Activated CD4-positive, alpha-beta T cell treated with anti-CD3 and anti-CD28 coated beads for 36 hours (primary cell): Measurements from ENCODE around the gene ITGBL1. TPM values are rescaled to one million over a fixed set of nuclear protein-coding genes. Genes with fewer than 3 reads are reported as not detected.
A peak's percentile ranks its signal among the peaks of the same experiment; 100 is the strongest.

Experiments used
- ATAC-seq: fragments of 200-7000 bp; cut with Tn5 transposase; one replicate; pipeline ENCODE4 v1.10.0; 2021; ENCODE audit warnings: mild to moderate bottlenecking, moderate library complexity
- CTCF ChIA-PET: fragments of 350-600 bp; sonication (Branson Sonifier 250); formaldehyde crosslinking; loops from one replicate; lab custom pipeline; 2021; ENCODE audit warnings: antibody characterized with exemption; lab: Charles Lee
- POLR2A ChIA-PET: fragments of 350-600 bp; sonication (Branson Sonifier 250); formaldehyde crosslinking; loops from one replicate; lab custom pipeline; 2021; ENCODE audit warnings: antibody characterized with exemption, inconsistent platforms; lab: Charles Lee
- DNase-seq: peaks from one replicate; pipeline ENCODE4 v3.0.0-alpha.2; 2020
- H3K27ac Mint-ChIP-seq: one replicate; pipeline ENCODE4 v1.8.0; 2021; ENCODE audit warnings: mixed read lengths
- H3K27me3 Mint-ChIP-seq: one replicate; pipeline ENCODE4 v1.8.0; 2021; ENCODE audit warnings: mixed read lengths
- H3K36me3 Mint-ChIP-seq: one replicate; pipeline ENCODE4 v1.8.0; 2021; ENCODE audit warnings: low read depth, mixed read lengths
- H3K4me1 Mint-ChIP-seq: one replicate; pipeline ENCODE4 v1.8.0; 2021; ENCODE audit warnings: mixed read lengths
- H3K4me3 Mint-ChIP-seq: one replicate; pipeline ENCODE4 v1.8.0; 2021; ENCODE audit warnings: mild to moderate bottlenecking, moderate library complexity, mixed read lengths
- H3K9me3 Mint-ChIP-seq: one replicate; pipeline ENCODE4 v1.8.0; 2021; ENCODE audit warnings: low read depth, mixed read lengths
- intact Hi-C, 2 experiments: fragments of 100-400 bp; cut with DNase I in 1 of 2; cut with micrococcal nuclease in 1 of 2; formaldehyde crosslinking; loops; one replicate each; pipeline versions ENCODE4 v1.14.2 to v1.15.1; 2022 to 2024; cut with DNase I, micrococcal nuclease
- total RNA-seq, 2 experiments: library from RNA; stranded (reverse); gene quantifications; one replicate each; pipeline ENCODE4 v1.2.3, GENCODE V29; 2021

ITGBL1 gene
- total RNA-seq = not detected

- Mint-ChIP-seq H3K9me3 (no peaks in the 10 kb centered on the region), H3K4me3 (no peak within 1 kb of the TSS), H3K36me3 (no peaks in the 10 kb centered on the region), H3K27me3 (peaks cover 18% of the 10 kb centered on the region), H3K27ac (no peak within 1 kb of the TSS), H3K4me1 (no peaks in the 10 kb centered on the region)
- CTCF ChIA-PET = no interaction called here
- ATAC-seq = no peak
- DNase-seq = no peak
- intact Hi-C loops = no loop called here
- POLR2A ChIA-PET = no interaction called here
Observed at GRCh38 chr13:101452519-101453485, at the start of gene ITGBL1. Gene ITGBL1, plus strand, starts transcription at chr13:101452675. Its CDS starts 159 bp downstream, at chr13:101452834.

DNA sequence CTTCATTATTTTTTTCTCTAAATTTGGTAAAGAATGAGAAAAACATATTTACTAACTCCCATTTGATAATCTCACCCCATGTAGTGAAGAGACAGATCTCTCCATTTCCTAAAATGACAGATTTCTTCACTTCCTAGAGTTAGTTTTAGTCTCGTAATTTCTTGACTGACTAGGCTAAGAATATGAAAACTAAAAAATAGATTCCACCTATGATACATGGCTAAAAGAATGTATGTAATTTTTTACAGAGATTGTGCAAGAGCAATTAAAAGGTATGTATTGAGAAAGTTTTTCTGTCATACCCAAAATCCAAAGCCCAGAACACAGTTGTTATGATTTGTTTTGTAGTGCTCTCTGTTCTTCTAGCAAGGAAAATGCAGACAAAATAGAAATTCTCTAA, 45.7 kb upstream of the ITGBL1 start:
- no peak overlapping the region for H3K4me3 Mint-ChIP-seq
- peaks cover 12% of the 10 kb centered on the region for H3K27me3 Mint-ChIP-seq
- H3K27ac Mint-ChIP-seq = no peak overlapping the region
- no peak for DNase-seq
- ChIA-PET POLR2A (no interaction called here), CTCF (no interaction called here)
- H3K4me1 Mint-ChIP-seq = no peaks in the 10 kb centered on the region
- H3K36me3 Mint-ChIP-seq = no peaks in the 10 kb centered on the region
- no peak for ATAC-seq
- H3K9me3 Mint-ChIP-seq = no peaks in the 10 kb centered on the region
- intact Hi-C loops = no loop called here

GRCh38 chr13:101408154-101408553, 44.3 kb upstream of the ITGBL1 start:
- ChIA-PET CTCF (no interaction called here), POLR2A (no interaction called here)
- Mint-ChIP-seq H3K4me1 (no peaks in the 10 kb centered on the region), H3K27me3 (peaks cover 10% of the 10 kb centered on the region), H3K9me3 (no peaks in the 10 kb centered on the region), H3K36me3 (no peaks in the 10 kb centered on the region), H3K27ac (no peak overlapping the region), H3K4me3 (no peak overlapping the region)
- ATAC-seq = no peak
- no peak for DNase-seq
- intact Hi-C loops = no loop called here

GRCh38 chr13:101408992-101409656, 43.4 kb upstream of the ITGBL1 start:
- ChIA-PET CTCF (no interaction called here), POLR2A (no interaction called here)
- no peak for ATAC-seq
- Mint-ChIP-seq H3K9me3 (no peaks in the 10 kb centered on the region), H3K4me1 (no peaks in the 10 kb centered on the region), H3K4me3 (no peak overlapping the region), H3K36me3 (no peaks in the 10 kb centered on the region), H3K27ac (no peak overlapping the region), H3K27me3 (peaks cover 9% of the 10 kb centered on the region)
- intact Hi-C loops = no loop called here
- DNase-seq = no peak

DNA sequence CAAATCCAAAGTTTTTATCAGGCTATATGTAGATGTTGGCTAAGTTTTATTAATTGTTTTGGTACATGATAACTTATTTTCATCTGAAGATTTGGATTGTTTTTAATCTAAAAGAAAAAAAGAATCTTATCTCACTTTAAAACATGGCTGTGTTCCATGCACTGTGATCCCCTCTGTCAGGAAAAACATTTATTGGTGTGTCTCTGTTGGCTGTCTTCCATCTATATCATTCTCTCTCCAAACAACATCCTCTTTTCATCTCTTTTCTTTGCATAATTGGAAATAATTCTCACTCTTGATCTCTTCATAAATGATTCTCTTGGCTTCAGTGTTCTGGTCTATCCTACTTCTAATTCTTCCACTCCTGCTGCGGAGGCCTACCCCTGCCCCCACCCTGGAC, 40.4 kb upstream of the ITGBL1 start:
- Mint-ChIP-seq H3K4me1 (peaks cover 2% of the 10 kb centered on the region), H3K9me3 (no peaks in the 10 kb centered on the region), H3K27me3 (peaks cover 24% of the 10 kb centered on the region), H3K4me3 (no peak overlapping the region), H3K36me3 (no peaks in the 10 kb centered on the region), H3K27ac (no peak overlapping the region)
- POLR2A ChIA-PET = no interaction called here
- intact Hi-C loops = no loop called here
- DNase-seq (no peak), ATAC-seq (no peak)
- CTCF ChIA-PET = no interaction called here

DNA sequence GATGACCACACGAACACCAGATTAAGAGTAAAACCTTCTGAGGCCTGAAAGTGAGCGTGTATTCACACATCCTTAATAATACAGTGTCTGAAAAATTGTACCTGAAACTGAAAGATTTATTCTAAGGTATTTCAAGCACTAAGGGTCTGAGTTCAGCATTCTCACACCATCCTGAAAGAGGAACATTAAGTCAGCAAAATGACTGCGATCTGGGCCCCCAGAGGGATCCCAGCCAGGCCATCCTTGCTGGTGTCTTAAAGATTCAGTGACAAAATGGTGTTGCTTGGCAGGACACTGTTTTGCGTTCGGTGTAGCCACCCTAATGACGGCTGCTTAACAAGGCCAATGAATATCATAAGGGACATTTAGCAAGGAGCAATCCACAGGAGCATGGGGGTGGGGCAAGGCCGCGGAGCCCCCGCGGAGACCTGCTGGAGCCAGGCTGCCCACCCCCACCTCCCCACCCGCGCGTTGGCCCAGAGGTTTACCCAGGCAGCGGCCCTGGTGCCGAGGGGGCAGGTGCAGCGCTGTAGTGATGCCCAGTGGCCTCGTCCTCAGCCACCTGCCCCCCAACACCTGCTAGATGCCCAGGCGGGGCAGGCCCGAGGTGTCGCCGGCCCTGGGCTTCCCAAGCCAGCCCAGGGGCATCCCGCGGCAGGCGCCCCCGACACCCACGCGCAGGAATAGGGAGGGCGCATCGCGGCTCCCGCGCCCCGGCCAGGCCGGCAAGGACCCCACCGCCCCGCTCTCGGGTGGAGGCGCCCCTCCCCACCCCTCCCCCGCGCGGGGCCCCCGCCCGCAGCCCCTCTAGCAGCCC, 36.9 kb upstream of the ITGBL1 start:
- CTCF ChIA-PET = no interaction called here
- DNase-seq (no peak), ATAC-seq (no peak)
- H3K4me3 Mint-ChIP-seq = no peak overlapping the region
- POLR2A ChIA-PET = no interaction called here
- H3K4me1 Mint-ChIP-seq = peaks cover 2% of the 10 kb centered on the region
- H3K27me3 Mint-ChIP-seq = peaks cover 35% of the 10 kb centered on the region
- H3K36me3 Mint-ChIP-seq = no peaks in the 10 kb centered on the region
- intact Hi-C loops = no loop called here
- H3K27ac Mint-ChIP-seq = no peak overlapping the region
- H3K9me3 Mint-ChIP-seq = no peaks in the 10 kb centered on the region

DNA sequence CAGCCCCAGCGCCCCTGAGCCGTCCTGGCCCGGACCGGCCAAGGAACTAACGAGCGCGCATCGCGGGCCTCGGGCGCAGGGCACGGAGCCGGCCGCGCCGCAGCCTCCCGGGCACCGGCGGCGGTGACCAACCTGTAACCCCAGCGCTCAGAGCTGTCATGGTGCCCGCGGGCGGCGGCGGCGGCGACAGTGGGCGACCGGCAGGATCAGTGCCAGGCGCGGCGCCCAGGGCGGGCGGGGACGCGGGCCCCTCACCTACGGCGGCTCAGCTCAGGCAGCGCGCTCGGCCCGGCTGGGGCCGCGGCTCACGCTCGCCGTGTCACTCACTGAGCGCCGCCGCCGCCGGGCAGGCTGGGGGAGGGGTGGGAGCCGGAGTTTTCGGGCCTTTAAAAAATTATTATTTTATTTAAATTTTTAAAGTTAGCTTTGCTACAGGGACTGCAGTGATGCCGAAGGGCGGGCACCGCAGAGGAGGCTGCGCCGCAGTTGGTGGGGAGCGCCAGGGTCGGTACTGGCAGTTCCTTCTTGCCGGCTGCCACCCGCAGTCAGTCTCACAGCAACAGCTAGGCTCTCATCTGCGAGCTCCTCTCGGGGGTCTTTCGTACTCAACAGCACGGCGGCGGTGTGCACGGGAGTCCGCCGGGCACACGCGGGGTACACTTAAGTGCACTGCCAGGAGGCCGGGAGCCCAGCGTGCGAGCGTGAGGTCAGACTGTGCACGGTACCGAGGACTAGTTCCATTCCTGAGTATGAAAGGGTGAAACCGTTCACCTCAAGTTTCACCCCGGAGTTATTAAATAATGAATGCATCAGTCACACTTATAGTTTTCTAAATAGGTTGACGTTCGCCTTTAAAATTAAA, 36.1 kb upstream of the ITGBL1 start, which contains the start of gene NALCN:
TSS of gene NALCN (minus strand) at position 328 of the 862 bp plus-strand sequence. CDS start 17,382 bp downstream, outside the sequence.
- DNase-seq (peak; percentile 13), ATAC-seq (peak; percentile 30)
- ChIA-PET POLR2A (interaction anchor here (0.7 kb wide), 1 partner anchor 78 kb away, joined by 3 read pairs; no protein-coding TSS in a partner anchor), CTCF (no interaction called here)
- intact Hi-C loops = no loop called here
- Mint-ChIP-seq H3K4me3 (no peak within 1 kb of the TSS), H3K36me3 (no peaks in the 10 kb centered on the region), H3K27ac (no peak within 1 kb of the TSS), H3K27me3 (peaks cover 33% of the 10 kb centered on the region), H3K9me3 (no peaks in the 10 kb centered on the region), H3K4me1 (peaks cover 2% of the 10 kb centered on the region)

DNA sequence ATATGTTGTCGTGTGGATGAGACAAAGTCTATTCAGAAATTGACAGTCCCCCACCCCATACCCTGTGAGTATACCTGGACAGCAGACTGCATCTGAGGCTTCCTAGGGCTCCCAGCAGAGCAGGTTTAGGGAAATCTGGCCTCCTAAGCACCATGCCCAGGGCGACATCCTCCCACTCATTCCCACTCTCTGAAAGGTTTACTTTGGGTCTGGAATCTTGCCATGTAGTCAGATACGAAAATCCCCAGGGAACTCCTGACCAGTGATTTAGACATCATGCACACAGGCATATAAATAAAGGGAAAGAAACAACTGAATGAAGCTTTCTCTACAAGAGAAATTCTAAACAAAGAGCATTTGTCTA, 35.5 kb upstream of the ITGBL1 start:
- no peak overlapping the region for H3K4me3 Mint-ChIP-seq
- H3K9me3 Mint-ChIP-seq = no peaks in the 10 kb centered on the region
- ATAC-seq (no peak), DNase-seq (no peak)
- peaks cover 33% of the 10 kb centered on the region for H3K27me3 Mint-ChIP-seq
- no peaks in the 10 kb centered on the region for H3K36me3 Mint-ChIP-seq
- POLR2A ChIA-PET = no interaction called here
- CTCF ChIA-PET = no interaction called here
- intact Hi-C loops = no loop called here
- no peak overlapping the region for H3K27ac Mint-ChIP-seq
- H3K4me1 Mint-ChIP-seq = peaks cover 2% of the 10 kb centered on the region

DNA sequence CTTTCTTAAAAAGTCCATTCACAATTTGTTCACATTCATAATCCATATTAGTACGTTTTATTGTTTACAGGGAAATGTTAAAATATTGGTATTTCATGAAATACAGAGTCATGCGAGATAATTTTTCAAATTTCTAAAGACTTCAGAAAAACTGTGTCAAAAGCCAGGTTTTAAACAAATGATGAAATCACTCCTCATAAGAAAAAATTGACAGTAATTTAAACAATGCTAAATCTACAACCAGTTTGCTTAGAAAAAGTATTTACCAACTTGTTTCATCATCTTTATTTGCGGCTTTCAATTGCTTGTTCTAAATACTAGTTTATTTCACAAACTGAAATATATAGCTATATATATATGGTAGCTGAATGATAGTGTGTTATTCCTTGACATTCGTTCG, 35.0 kb upstream of the ITGBL1 start:
- ChIA-PET POLR2A (no interaction called here), CTCF (no interaction called here)
- H3K27ac Mint-ChIP-seq = no peak overlapping the region
- H3K9me3 Mint-ChIP-seq = no peaks in the 10 kb centered on the region
- H3K36me3 Mint-ChIP-seq = no peaks in the 10 kb centered on the region
- H3K4me1 Mint-ChIP-seq = peaks cover 2% of the 10 kb centered on the region
- H3K27me3 Mint-ChIP-seq = peaks cover 33% of the 10 kb centered on the region
- intact Hi-C loops = no loop called here
- DNase-seq = no peak
- no peak for ATAC-seq
- no peak overlapping the region for H3K4me3 Mint-ChIP-seq

GRCh38 chr13:101423872-101424271, 28.6 kb upstream of the ITGBL1 start:
- no peaks in the 10 kb centered on the region for H3K36me3 Mint-ChIP-seq
- peaks cover 7% of the 10 kb centered on the region for H3K27me3 Mint-ChIP-seq
- no peak overlapping the region for H3K4me3 Mint-ChIP-seq
- no peaks in the 10 kb centered on the region for H3K4me1 Mint-ChIP-seq
- ChIA-PET CTCF (no interaction called here), POLR2A (no interaction called here)
- no peak for ATAC-seq
- H3K27ac Mint-ChIP-seq = no peak overlapping the region
- H3K9me3 Mint-ChIP-seq = no peaks in the 10 kb centered on the region
- DNase-seq = no peak
- intact Hi-C loops = no loop called here
